ENCODE data around the gene PLAU.

Gene PLAU

DNA sequence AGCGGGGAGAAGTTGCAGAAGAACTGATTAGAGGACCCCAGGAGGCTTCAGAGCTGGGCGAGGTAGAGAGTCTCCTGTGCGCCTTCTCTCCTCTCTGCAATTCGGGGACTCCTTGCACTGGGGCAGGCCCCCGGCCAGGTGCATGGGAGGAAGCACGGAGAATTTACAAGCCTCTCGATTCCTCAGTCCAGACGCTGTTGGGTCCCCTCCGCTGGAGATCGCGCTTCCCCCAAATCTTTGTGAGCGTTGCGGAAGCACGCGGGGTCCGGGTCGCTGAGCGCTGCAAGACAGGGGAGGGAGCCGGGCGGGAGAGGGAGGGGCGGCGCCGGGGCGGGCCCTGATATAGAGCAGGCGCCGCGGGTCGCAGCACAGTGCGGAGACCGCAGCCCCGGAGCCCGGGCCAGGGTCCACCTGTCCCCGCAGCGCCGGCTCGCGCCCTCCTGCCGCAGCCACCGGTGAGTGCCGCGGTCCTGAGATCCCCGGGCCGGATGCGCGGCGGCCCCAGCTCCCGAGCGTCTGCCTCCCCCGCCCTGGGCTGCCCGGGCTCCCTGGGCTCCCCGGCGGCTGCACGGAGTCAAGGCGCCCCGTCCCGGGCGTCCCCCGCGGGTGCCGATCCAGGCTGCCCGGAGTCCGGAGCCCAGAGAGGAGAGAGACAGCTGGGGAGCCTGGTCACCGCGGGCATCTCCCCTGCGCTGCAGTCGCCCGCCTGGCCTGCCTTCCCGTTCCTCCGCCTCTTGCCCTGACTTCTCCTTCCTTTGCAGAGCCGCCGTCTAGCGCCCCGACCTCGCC is at the start of gene PLAU:
Gene PLAU, plus strand, starts transcription at position 369 of the 789 bp plus-strand sequence. CDS start 424 bp downstream, outside the sequence.
- no peak for DNase-seq (ENCODE audit: low read depth in 2 of 2)

DNA sequence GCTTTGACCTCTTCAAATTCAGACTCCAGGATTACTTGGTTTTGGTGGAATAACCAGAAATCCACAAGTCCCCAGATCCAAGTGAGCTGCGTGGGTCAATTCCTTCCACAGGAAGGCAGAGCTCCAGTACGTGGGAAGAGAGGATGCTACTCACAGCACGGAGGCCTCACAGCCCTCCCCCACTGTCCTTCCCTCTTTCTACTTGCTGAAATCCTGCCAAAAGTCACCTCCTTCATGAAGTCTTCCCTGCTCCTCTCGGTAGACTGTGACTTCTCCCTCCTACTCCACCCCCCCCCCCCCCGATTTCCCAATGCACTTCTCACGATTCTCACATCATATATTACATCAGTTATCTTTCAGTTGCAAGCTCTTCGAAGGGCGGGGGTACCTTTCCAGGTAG is 48.9 kb upstream of the PLAU start:
- DNase-seq (ENCODE audit: low read depth in 2 of 2) = no peak

DNA sequence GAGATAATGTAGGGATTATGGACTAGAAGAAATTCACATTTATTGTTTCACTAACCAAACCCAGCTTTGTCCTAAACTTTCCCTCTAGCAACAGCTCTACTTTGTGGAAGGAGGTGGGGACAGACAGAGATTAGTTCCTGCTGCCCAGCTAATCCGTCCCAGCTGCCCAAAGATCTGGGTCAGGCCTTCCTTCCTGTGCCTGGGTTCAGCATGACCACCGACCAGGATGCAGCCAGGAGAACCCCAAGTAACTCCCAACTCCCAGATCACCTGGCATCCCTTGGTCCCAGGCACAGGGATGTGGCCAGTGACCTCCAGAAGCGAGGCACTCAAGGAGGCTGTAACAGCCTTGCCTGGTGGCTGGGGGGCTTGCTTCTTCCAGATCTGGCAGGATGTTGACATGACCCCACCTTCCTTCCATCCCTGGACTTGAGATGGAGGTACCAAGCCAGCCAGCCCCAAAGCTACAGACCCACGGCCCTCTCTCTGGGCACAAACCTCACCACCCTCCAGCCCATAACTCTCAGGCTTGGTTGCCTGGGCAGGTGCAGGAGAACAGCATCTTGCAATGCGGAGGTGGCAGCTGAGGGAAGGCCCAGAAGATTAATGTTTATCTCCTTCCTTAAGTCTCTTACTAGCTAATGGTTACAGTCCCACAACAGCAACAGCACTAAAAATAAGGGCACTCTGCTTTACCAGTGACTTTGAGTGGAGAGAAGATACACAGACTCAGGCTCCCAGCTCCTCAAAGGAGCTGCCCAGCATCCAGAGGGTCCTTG is 47.7 kb upstream of the PLAU start:
- DNase-seq (ENCODE audit: low read depth in 2 of 2) = no peak

DNA sequence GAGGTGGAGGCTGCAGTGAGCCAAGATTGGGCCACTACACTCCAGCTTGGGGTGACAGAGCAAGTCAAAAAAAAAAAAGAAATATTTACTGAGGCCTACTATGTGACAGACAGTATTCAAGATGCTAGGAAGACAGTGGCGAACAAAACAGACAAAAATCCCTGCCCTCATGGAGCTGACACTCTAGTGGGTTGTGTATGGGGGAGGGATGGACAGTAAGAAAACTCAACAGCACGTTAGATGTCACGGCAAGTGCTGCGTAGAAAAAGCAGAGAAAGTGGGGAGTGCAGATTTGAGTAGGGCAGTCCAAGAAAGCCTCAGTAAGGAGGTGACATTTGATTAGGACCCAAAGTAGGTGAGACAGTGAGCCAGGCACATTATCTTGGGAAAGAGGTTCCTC is 46.7 kb upstream of the PLAU start:
- DNase-seq (ENCODE audit: low read depth in 2 of 2) = no peak

DNA sequence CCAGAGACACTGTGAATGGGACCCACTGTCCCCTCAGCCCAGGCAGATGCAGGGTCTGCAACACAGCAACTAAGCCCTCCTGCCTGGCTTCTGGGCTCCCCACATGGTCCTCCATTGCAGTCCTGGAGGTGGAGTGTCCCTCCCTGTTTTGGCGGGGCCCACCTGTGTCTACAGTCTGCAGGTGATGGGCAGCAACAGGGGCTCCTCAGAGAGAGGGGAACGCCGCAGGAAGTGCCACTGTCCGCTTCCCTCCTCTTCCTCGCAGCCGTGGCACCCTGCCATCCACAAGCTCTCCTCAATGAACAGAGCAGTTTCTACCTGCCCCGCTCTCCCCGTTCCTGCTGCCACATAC is 45.8 kb upstream of the PLAU start:
- DNase-seq (ENCODE audit: low read depth in 2 of 2) = no peak

DNA sequence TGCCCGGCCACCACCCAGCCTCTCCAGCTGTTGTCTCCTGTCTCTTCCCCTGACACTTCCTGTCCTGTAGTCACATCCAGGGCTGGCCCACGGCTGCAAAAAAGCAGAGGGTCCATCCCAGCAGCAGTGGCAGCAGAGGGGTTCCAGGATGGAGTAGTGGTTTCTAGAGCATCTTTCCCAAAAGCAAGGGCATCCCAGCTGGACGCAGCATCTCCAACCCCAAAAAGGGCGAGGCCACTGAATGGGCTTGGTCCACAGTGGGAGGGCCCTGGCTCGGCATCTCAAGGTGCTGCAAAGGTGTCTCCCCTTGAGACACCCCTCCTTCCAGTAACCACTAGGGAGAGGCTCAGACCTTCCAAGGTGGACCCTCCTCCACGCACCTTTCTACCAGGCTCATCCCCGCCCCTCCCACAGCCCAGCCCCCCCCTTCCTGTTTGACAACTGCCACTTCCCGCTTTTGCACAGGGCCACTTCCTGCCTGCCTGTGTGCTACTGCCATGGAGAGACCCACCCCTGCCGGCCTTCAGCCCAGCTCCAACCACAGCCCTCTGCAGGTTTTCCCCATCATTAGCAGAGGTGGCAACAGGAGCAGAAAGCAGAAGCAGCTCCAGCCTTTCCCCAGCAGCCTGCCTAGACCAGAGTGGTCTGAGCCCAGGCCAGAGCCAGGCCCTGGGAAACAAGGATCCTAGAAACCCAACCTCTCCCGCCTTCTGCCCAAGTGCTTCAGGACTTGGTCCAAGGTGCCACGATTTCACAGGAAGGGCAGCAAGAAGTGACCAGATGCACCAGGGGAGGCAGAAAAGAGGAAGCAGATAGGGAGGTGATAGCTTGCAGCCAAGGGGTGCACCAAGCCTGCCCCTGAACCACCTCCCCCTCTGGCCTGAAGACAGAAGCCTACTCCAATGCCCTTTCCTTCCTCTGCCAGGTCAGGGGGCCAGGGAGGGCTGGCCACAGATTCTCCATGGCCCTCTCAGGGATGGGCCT is 45.2 kb upstream of the PLAU start:
- DNase-seq (ENCODE audit: low read depth in 2 of 2) = no peak

DNA sequence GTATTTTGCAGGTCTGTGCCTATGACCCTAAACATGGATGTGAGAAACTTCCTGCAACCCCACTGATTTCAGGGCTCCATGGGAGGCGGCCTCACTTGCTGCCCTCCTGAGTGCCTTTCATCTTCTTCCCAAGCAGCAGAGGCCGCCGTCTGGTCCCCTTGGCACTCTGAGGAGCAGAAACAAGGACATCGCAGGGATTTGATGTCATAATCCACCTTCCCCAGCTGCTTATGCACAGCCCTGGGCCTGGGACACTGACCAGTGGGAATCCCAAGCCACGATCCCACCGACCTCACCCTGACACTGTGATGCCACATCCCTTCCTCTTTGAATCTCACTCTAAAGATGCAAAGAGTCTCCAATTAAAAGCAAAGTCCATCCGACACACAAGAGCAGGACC is 44.3 kb upstream of the PLAU start:
- no peak for DNase-seq (ENCODE audit: low read depth in 2 of 2)

DNA sequence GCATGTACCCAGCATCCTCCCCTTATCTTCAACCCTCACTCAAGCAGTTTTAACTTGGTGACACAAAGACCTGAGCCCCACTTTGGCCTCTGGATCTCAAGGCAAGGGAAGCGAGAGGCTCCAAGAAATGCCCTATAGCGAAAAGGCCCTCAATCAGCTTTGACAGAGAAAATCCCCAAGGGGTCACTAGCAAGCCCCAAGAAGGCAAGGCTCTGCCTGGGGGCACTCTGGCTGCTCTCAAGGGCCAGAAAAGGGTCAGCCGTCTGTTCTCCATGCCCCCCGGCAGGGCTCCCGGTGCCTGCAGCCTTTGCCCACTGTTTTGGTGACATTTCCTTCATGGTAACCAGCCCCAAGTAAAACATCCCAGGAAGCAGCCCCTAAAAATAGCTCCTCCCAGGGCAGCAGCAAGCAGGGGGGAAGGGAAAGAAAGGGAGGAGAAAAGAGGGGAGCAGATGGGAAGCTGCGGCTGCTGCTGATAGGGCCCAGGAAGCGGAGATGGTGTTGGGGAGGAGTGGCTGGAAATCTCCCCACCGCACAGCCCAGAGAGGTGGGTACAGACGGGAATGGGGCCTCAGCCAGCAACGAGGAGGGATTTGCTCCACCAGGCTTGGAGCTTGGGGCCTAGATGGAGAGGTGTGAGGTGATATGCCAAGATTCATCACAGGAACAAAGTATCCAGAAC is 43.7 kb upstream of the PLAU start:
- no peak for DNase-seq (ENCODE audit: low read depth in 2 of 2)

DNA sequence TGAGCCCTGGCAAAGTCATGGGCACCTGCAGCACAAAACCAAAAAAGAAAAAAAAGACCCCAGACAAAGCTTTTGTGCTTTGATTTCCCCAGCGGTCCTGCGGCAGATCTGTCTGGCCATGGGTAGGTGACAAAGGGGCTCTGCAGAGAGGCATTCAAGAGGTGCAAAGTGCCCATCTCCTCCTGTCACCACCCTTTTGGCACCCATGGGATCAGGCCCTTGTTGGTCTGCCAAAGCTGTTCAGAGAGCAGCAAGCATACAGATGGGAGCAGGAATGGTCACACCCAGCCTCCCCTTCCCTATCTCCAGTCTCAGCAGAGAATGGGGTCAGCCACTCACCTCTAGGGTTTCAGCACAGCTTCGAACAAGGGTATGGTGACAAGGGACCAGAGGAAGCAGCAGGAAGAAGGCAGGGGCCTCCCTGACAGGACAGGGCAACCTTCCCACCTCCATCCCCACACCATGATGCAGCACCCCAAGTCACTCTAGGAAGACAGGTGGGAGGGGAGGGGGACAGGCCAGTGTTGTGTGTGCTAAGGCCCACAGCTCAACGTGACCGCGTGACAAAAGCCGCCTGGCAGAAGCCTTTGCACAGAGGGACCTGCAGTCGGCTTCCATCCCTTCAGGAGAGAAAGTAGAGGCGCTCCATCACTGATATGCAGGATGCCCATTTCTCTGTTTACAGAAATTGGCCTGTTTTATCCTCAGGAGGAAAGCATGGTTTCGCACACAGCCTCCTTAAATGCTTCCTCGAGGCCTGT is 42.9 kb upstream of the PLAU start:
- DNase-seq (ENCODE audit: low read depth in 2 of 2) = no peak

DNA sequence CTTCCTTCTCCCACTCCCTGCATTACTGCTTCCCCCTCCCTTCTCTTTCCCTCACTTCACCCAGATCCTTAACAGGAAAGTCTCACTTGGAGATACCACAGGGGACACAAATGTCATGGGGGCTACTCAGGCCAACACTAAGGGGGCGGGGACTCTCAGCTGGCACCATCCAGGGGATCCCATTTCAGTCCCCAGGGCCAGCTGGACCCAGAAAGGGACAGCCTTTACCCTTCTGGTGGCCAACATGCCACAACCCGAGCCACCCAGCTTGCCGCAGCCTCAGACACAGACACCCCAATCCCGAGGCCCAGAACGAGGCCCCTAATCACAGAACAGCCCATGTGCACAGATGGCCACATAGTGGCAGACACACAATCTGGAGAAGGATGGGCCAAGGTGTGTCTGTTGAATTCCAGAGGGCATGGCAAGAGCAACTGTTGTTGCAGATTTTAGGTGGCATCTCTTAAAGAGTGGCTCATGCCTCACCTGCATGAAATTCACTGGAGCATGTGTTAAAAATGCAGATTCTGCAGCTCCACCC is 42.2 kb upstream of the PLAU start:
- DNase-seq (ENCODE audit: low read depth in 2 of 2) = no peak

DNA sequence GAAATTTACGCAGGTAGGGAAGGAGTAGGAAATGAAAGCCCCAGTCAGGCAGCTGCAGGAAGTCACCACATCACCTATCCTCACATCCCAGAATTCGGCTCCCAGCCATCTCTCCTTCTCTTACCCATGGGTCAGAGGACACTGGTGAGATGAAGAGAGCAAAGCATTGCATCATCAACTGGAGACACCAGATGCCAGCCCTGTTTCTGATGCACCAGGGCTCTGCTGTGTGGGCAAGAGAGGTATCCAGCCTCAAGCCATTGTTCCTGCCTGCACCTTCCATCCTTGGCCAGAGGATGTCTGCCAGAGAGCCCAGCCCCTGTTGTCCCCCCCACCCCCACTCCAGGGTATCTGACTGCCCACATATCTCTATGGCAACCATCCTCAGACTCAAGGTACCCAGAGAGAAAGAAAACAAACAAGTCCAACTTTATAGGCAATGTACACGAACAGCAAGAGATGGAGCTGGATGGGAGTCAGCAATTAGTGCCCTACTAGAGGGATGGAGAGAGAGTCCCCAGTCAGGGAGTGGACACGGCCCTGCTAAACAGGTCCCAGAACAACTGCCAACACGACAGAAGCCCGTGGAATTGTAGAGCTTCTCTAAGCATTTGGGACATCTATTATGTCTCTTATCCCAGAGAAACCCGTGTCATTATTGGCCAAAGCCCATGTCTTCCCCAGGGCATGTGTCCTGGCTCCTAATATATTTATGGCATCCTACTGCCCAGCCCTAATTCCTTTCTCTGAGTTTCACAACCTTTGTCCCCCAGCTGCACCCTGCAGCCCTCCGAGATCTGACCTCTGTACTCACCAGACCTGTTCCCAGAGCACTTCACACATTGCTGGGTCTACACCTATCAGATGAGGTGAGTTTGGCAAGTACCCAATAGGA is 39.4 kb upstream of the PLAU start:
- DNase-seq (ENCODE audit: low read depth in 2 of 2) = no peak

DNA sequence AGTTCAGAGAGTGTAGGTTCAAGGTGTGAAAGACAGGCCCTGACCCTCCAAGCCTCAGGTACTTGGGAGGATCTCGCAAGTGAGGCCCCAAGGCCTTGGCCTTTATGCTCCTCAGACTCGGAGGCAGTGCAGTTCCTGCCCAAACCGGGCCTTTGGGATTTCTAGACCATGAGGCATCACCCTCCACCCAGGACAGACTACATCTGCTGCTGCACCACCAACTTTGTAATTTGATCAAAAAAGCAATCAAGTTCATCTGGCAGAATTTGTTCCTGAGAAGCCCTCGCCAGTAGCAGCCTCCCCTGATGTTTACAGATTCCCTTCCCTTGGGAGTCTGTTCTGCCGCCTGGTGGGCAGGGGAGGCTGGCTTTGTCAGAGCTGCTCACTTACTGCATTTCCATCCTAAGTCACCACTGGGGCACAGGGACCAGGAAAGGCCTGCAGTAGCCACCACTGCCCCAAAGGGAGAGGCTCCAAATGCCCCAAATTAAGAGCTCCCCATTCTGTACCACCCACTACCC is 38.7 kb upstream of the PLAU start:
- DNase-seq (ENCODE audit: low read depth in 2 of 2) = no peak

DNA sequence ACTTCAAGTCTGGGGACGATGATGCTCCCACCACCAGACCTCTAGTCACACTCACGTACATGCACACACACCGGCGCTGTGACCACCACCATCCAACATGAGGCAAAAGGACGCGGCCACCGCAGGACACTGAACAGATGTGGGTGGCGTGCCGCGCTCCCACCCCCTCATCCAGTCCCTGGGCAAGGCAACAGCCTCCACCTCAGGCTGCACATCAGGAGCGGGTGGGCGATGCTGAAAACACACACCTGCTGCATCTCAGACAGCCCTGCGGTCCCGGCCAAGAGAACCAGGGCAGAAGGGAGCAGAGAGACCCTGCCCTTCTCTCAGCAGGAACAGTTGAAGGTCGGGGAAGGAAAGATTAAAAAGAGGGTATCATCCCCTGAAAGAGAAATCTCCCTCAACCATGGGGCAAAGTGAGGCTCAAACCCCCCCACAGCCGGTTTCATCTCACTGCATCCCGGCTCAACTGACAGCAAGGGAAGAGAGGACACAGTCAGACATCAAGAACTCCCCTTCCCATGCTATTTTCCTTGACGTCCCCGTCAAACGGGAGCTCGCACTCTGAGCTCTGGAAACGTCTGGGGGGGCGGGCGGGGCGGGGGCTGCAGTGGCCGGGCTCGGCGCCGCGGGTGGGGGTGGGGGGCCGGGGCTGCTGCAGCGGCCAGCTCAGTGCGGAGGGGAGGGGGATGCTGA is 37.6 kb upstream of the PLAU start:
- DNase-seq (ENCODE audit: low read depth in 2 of 2) = no peak

DNA sequence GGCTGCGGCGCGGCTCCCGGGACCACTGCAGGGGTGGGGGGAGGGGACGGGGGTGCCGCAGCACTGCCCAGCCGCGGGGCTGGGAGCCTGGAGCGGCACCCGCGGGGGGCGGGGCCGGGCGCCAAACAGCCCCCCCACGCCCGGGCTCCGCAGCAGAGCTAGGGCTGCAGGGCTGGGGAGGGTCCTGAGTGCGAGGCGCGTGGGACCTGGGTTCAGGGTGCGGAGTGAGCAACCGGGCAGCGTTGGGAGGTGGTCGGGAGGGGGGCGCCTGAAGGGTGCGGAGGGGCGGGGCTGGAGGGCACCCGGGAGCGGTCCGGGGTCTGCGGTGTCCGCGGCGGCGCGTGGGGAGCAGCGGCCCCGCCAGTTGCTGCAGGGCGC is 37.1 kb upstream of the PLAU start:
- no peak for DNase-seq (ENCODE audit: low read depth in 2 of 2)

DNA sequence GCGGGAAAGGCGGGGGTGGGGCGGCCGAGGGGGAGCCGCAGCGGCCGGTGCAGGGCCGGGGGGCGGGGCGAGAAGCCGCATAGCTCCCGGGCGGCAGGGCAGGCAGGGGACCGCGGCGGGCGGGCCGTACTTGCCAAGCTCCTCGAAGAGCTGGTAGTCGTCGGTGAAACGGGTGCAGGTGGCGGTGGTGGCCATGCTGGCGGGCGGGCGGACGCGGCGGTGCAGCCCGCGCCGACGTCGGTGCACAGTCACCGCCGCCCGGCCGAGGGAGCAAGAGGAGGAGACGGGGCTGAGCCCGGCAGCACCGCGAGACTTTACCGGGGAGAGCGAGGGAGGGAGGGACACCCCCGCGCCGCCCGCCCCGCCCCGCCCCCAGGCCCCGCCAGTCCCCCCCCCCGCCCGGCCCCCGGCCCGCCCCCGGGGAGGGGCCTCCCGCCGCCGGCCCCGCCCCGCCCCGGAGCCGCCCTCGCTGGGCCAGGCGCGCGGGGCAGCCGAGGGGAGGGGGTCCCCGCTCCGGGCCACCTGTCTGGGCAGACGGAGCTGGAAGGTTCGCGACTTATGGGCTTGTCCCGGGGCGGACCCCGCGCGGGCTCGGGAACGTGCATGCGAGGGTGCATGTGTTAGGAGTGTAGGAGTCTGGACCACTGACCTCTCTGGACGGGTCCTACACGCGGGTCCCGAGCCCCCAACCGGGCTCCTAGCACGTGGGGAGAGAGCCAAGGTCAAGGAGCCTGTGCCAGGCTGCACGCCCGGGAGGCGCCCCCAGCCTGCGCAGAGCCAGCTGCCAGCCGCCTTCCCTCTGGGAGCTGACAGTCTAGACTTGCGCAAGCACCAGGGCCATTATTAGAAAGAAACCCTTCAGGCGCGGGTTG is 36.4 kb upstream of the PLAU start, which contains the start of gene CAMK2G:
Gene CAMK2G, minus strand, starts transcription at position 289 of the 872 bp plus-strand sequence. Its CDS starts 94 bp downstream, at position 195.
- DNase-seq (ENCODE audit: low read depth in 2 of 2) = peak; percentile 55 to 73

DNA sequence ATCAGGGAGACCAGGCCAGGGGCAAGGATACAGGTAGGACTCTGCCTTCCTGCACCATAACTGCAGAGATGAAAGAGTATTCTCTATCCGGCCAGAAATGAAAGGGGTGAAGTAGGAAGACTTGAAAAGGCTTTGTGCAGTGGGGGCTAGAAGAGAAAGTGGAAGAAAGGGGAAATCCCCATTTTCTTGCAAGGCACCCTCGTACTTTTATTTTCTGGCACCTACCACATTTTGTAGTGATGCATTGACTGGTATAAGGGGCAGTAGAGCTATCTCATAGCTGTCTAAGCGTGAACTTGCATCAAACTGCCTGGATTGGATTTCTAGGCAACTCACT is 35.8 kb upstream of the PLAU start:
- no peak for DNase-seq (ENCODE audit: low read depth in 2 of 2)

DNA sequence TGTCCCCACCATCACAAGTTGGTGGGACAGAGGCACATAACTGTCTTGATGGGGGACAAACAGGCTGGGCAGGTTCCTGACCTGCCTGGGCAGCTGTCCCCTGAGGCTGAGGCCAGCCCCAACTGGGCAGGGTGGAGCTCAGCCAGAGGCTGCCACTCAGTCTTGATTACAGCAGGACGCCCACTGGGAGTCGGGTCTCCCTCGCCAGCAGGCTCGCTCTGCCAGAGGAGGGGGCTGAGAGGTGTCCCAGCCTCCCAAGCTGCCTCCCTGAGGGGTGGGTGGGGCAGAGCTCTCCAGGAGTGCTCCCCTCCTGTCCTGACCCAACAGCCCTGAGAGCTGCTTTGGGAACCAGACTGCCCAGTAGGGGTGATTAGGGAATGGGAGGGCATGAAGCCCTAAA is 34.8 kb upstream of the PLAU start:
- no peak for DNase-seq (ENCODE audit: low read depth in 2 of 2)

DNA sequence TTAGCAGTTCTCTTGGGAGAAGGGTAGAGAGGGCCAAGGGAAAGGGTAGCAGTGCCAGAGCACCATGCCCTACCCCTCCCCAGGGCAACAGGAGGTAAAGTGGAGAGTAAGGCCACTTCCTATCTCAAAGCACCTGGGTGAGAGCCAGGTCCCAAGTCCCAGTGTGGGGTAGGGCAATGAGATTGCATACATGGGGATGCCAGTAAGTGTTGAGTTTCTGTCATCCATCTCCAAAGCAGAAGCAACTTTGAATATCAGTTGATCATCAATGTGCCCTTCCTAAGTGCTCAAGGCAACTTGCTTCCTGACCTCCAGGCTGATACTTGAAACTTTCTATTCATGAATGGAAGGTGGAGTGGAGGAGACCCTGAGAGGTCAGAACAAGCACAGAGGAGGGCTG is 34.4 kb upstream of the PLAU start:
- DNase-seq (ENCODE audit: low read depth in 2 of 2) = no peak

All from stimulated activated CD8-positive, alpha-beta memory T cell treated with anti-CD3 and anti-CD28 coated beads, Interleukin-2, amount 100 ng/mL, for 1 hour (primary cell).